Measurements from ENCODE around the gene ARHGAP29.

- TF ChIP-seq POLR2A (IDR thresholded peaks at IDR 0.05), result no peak
- no peak for TF ChIP-seq CTCF (IDR thresholded peaks at IDR 0.05)
Observed at GRCh38 chr1:94191216-94191615, 46.2 kb downstream of the ARHGAP29 start.
